GM18870 (cell line): ENCODE measurements around the gene NF2.

ENCODE experiments used
- ATAC-seq: cut with Tn5 transposase; IDR thresholded peaks from one replicate; pipeline ENCODE4 v1.9.1; 2021; ENCODE audit warnings: moderate library complexity; ENCODE audit not compliant: unreplicated experiment

The NF2 gene

DNA sequence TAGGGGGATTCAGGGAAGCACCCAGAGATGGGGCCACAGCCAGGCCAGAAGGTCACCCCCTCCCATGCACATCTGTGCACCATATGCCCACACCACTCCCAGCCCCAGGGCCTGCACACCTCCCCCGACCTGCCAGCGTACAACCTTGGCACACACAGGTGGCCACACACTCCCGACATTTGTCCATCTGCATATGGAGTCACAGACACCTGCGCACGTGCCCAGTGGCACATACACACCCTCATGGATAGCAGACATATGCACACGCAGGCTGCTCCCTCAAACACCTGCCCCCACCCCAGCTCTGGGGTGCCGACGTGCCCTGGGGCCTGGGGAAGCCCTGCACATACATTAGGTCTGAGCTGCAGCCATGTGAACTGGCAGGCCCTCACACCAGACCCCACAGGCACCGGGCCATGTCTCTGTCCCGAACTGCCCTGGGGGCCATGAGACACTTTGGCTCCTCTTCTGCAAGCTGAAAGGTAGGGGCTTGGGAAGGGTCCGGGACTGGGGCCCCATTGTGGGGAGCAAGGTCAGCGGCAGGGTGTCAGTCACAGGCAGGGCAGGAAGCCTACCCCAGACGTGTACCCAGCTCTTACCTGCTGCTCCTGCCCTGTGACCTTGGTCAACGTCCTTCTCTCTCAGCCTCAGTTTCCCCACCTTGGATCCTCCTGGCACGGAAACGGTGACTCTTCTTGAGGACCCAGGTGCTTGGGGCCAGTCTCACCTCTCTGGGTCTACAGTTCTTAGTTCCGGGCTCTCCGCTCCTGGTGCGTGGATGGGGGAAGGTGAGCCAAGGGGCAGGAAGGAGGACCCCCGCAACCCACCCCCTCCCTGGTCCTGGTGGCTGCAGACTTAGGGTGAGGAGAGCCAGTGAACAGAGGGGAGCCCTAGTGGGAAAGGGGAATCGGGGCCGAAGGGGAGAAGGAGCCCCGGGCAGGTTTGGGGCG, 115.8 kb downstream of the NF2 start:
- no peak for ATAC-seq

DNA sequence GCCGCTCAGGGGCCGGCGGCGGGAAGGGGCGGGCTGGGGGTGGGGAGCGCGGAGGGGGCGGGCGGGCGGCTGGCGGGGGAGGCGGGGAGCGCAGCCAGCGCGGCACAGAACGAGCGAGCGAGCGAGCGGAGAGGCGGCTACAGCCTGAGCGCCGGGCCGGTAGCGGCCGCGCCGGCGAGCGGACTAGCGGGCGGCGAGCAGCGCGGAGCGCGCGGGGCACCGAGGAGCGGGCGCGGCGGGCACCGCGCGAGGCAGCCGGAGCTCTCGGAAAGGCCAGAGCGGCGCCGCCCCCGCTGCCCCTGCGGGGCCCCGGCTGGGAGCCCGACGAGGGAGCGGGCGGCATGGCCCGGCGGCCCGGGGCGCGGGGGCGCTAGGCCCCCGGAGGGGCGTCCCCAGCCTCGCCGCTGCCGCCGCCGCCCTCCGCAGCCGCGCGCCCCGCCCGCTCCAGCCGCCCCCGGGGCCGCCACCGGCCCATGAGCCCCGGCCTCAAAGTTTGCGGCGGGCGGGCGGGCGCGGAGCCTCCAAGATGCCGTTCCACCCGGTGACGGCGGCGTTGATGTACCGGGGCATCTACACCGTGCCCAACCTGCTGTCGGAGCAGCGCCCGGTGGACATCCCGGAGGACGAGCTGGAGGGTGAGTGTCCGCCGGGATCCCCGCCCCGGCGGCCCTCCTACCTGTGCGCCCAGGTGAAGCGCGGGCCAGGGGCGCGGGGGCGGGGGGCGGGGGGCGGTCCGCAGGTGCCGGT, 116.6 kb downstream of the NF2 start, which contains the start of gene CABP7:
CABP7 (plus strand) TSS at position 105 of the 747 bp plus-strand sequence; CDS start at position 527, 422 bp downstream.
- ATAC-seq: no peak

- ATAC-seq: no peak
Observed at GRCh38 chr22:29720811-29721323, 117.4 kb downstream of the NF2 start.

DNA sequence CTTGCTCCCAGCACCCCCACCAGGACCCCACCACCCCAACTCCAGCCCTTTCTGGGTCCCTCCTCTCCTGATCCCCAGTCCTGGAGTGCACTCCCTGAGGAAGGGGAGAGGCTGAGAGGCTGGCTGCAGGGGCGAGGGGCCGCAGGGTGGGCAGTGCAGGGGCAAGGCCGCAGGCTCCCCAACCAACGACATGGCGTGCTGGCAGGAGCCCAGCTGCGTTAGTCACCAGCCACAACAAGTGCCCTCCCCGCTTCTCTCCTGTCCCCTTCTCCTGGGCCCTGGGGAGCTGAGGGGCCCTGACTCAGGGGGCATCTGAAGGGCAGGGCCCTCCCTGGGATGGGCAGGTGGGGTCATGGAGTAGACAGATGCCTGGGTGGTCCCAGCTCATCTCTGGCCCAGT, 118.7 kb downstream of the NF2 start:
- ATAC-seq: no peak

GRCh38 chr22:29722587-29722986, 119.2 kb downstream of the NF2 start:
- ATAC-seq: no peak

GRCh38 chr22:29723766-29724165, 120.3 kb downstream of the NF2 start:
- no peak for ATAC-seq

DNA sequence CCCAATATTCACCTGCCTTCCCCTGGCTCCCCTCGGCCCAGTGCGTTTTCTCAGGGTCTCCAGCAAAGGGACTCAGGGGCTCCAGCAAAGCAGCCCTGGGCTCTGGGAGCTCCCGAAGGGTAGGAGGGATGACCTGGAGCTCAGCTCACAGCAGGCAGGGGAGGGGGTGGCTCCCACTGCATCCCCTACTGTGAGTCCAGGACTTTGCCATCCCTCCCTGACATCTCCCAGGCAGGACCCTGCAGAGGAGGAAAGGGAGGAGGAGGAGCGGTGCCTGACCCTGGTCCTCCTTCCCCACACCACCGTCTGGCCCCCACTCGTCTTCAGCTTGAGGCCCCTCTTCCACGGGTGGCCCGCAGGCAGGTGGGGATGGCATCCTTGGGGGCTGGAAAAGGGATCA, 121.4 kb downstream of the NF2 start:
- ATAC-seq: no peak

GRCh38 chr22:29726106-29726505, 122.7 kb downstream of the NF2 start:
- no peak for ATAC-seq

DNA sequence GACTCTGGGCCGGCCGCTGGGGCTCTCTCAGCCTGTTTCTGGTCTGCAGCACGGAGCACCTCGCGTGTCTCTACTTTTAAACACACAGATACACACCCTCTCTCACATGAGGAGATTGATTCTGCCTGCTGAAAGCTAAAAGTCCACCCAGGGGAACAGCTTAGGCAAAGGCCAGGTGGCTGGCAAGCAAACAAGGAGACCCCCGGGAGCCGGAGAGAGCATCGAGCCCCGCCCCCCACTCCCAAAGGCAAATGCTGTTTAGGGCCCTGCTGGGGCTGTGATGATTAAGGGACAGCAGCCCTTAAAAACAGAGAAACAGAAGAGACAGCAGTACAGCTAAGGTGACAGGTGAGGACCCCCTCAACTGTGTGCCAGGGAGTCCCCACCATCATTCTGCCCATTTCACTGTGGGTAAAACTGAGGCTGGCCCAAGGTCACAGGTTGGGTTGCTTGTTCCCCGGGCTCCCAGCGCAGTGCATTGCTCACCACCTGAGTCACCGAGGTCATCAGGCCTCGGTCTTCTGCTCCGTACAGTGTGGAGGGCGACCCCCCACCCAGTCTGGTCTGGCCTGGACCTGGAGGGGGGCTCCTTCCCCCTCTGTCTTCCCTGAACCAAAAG, 123.2 kb downstream of the NF2 start:
- no peak for ATAC-seq

GRCh38 chr22:29727131-29727523, 123.7 kb downstream of the NF2 start:
- no peak for ATAC-seq

GRCh38 chr22:29729161-29729560, 125.7 kb downstream of the NF2 start:
- no peak for ATAC-seq

DNA sequence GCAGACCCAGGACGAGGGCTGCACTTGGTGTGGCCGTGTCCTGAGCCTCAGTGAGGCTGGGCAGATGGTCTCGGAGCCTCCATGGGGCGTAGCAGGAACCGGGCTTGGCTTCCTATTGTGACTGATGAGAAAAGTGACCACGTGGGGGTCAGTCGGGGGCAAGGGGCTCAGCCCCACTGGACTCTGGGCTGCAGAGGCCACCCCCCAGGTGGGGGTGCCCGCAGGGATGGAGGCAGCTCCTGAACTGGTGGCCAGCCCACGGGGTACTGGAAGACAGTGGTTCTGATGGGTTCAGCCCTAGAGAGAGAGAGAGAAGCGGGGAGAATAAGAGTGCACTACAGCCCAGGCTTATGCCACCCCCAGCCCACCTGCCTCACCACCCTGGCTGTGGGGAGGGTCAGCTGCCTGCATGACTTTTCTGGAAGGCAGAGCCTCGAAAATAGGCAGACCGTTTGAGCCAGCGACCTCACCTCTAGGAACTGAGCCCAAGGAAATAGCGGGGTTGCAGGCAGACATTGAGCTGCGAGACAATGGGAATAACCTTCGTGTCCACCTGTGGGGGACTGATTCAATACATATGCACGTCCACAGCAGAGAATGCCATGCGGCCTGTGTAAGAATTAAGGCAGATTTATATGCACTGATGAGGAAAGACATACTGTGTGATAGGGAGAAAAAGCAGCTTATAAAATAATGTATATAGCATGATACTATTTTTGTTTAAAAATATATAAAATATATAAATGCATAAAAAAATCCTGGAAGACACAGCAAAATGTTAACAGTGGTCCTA, 127.8 kb downstream of the NF2 start:
- no peak for ATAC-seq

GRCh38 chr22:29732883-29733282, 129.4 kb downstream of the NF2 start:
- ATAC-seq: no peak

DNA sequence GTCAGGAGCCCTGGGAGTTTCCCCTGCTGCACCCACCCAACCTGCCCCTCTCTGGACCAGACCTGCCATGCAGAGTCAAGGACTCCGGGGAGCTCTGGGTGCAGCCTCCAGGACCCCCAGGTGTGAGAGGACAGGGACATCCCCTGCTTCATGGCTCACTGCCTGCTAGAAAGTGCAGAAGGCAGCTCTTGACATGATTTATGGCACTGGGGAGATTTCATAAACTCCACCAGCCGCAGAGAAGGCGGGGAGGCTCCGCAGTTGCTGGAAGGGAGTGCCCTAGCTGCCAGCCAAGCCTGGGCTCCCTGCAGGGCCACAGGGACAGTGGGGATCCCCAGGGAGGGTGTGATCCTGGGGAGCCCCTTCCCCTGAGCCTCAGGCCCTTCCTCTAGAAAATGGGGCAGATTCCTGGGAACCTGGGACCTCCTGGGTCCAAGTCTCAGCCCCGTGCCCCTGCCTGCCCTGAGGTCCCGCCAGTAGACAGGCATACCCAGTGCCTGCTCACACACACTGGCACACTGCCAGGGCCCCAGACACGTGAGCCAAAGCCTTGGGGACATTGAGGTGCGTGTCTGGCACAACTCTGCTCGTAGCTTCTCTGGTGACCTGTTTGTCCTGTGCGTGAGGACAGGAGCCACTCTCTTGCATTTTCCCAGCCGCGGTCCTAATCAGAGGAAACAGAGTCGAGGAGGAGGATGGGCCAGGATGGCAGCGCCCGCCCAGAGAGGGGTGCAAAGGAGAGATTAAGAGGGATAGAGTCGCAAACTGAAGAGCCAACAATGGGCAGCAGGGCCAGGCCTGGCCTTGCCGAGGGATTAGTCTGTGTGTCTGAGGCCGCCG, 130.1 kb downstream of the NF2 start:
- no peak for ATAC-seq

- ATAC-seq: no peak
Observed at GRCh38 chr22:29734406-29734805, 131.0 kb downstream of the NF2 start.

DNA sequence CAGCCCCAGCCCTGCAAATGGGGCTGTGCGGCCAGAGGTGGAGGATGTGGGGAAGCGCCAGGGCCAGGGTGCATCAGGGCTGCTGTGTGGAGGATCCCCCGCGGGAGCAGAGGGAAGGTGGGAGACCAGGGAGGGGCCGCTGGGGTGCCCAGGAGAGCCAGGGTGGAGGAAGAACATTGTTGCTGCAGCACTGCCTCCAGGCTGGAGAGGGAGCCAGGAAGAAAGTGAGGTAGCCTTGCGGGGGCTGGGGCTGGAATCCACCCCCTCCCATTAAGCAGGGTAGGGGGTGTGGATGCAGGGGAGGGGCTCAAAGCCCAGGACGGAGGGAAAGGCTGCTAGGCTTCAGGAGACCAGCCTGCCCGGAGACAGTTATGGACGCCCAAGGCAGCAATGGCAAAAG, 131.4 kb downstream of the NF2 start:
- ATAC-seq: no peak

- ATAC-seq: no peak
Observed at GRCh38 chr22:29735416-29735815, 132.0 kb downstream of the NF2 start.

DNA sequence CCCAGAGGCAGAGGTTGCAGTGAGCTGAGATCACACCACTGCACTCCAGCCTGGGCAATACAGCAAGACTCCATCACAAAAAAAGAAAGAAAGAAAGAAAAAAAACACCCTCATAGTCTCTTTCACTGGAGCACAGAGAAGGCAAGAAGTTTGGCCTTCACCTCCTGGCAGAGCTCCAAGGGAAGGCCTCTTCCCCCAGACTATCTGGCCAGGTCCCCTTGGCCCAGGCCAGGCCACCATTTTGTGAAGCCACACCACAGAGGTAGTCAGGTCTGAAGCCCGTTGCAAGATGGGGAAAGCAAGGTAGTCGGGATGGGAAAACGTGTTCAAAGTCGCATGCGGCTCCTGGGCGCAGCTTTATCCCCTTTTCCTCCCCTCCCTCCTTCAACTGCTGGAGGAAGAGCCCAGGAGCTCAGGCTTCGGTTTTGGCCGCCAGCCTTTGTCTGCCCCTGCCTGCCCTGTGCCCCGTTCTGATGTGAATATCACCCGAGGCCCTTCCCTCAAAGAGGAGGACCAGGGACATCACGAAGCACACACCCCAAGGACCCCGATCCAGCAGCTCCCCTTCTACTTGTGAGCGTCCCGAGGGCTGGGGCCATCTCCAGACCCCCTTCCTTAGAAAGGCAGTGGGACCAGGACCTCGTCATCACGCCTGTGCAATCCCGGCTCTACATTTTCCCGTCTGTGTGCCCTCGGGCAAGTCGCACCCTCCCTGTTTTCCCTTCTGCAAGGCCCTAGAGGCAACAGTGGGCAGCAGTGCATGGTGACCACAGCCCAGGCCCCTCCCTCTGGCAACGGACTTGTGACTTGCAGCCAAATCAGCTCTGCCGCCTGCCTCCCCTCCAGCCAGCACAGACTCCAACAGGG, 134.1 kb downstream of the NF2 start:
- no peak for ATAC-seq
